DOHH2 (cell line): ENCODE data around the gene C3AR1.
"Not testable (repeated sequence)": the region's sequence is repeated elsewhere in the genome, so short reads cannot be mapped to it uniquely, and the experiment has no call there.

Source experiments
- H3F3A ChIP-seq: fragments of 200-600 bp; sonication (generic), shearing (Covaris generic); 2 replicates; pipeline ENCODE4 v1.6.0; 2016; ENCODE audit warnings: antibody characterized with exemption, mild to moderate bottlenecking; ENCODE audit not compliant: control insufficient read depth, insufficient read depth
- H3K27ac ChIP-seq: fragments of 200-600 bp; sonication (generic); 2 replicates; pipeline ENCODE4 v1.5.1; 2014; ENCODE audit warnings: low read depth, mild to moderate bottlenecking, low read length, moderate library complexity
- H3K27me3 ChIP-seq: fragments of 200-600 bp; sonication (generic); 2 replicates; pipeline ENCODE4 v1.6.1; 2014; ENCODE audit warnings: mild to moderate bottlenecking, low read length, mixed read lengths; ENCODE audit not compliant: control insufficient read depth
- H3K36me3 ChIP-seq: fragments of 200-600 bp; sonication (generic); 2 replicates; pipeline ENCODE4 v1.6.1; 2014; ENCODE audit warnings: mild to moderate bottlenecking, low read length, moderate library complexity, mixed read lengths; ENCODE audit not compliant: control insufficient read depth
- H3K4me1 ChIP-seq: fragments of 200-600 bp; sonication (generic); 2 replicates; pipeline ENCODE4 v1.6.1; 2014; ENCODE audit warnings: mild to moderate bottlenecking, low read length, mixed read lengths; ENCODE audit not compliant: control insufficient read depth
- H3K4me2 ChIP-seq: fragments of 200-600 bp; sonication (generic); 2 replicates; pipeline ENCODE4 v1.6.0; 2014; ENCODE audit warnings: mild to moderate bottlenecking, low read length, moderate library complexity
- H3K4me3 ChIP-seq: fragments of 200-600 bp; sonication (generic); 2 replicates; pipeline ENCODE4 v1.5.1; 2014; ENCODE audit warnings: mild to moderate bottlenecking, low read length, mixed read lengths
- H3K79me2 ChIP-seq: fragments of 200-600 bp; sonication (generic); 2 replicates; pipeline ENCODE4 v1.6.1; 2014; ENCODE audit warnings: mild to moderate bottlenecking, low read length, mixed read lengths; ENCODE audit not compliant: control insufficient read depth
- H3K9me2 ChIP-seq: fragments of 200-600 bp; sonication (generic); replicated peaks from 2 replicates; pipeline ENCODE4 v1.6.1; 2014; ENCODE audit warnings: mild to moderate bottlenecking, low read length, mixed read lengths; ENCODE audit not compliant: control insufficient read depth
- H3K9me3 ChIP-seq: fragments of 200-600 bp; sonication (generic); 2 replicates; pipeline ENCODE4 v1.6.1; 2014; ENCODE audit warnings: antibody characterized with exemption, low read length, mixed read lengths; ENCODE audit not compliant: control insufficient read depth, insufficient read depth
- H4K20me1 ChIP-seq: fragments of 200-600 bp; sonication (generic); 2 replicates; pipeline ENCODE4 v1.6.0; 2014; ENCODE audit warnings: low read depth, mild to moderate bottlenecking, antibody characterized with exemption, low read length, moderate library complexity; ENCODE audit not compliant: control insufficient read depth, insufficient read depth
- CTCF ChIP-seq: fragments of 200-600 bp; sonication (generic); IDR thresholded peaks from one replicate; pipeline ENCODE4 v1.5.1; 2014; ENCODE audit warnings: antibody characterized with exemption, mild to moderate bottlenecking, low read depth, low read length; ENCODE audit not compliant: poor library complexity, severe bottlenecking
- EZH2phosphoT487 ChIP-seq: fragments of 200-600 bp; sonication (generic); IDR thresholded peaks from 2 replicates; pipeline ENCODE4 v1.6.1; 2017; ENCODE audit warnings: borderline replicate concordance, mild to moderate bottlenecking, antibody characterized with exemption, low read length, moderate library complexity, mixed read lengths

The C3AR1 gene

GRCh38 chr12:8096281-8096915, 30.2 kb upstream of the C3AR1 start:
- Histone ChIP-seq H3K4me2 (no peak overlapping the region), H3K4me3 (no peak overlapping the region), H3K36me3 (peaks cover 52% of the 10 kb centered on the region), H3F3A (no peaks in the 10 kb centered on the region), H3K27ac (no peak overlapping the region), H3K9me3 (no peaks in the 10 kb centered on the region), H3K4me1 (no peaks in the 10 kb centered on the region), H3K27me3 (no peaks in the 10 kb centered on the region), H3K79me2 (no peaks in the 10 kb centered on the region), H3K9me2 (no peaks in the 10 kb centered on the region), H4K20me1 (no peaks in the 10 kb centered on the region)
- TF ChIP-seq EZH2phosphoT487 (no peak), CTCF (no peak)

- H3K36me3 ChIP-seq, result peaks cover 81% of the 10 kb centered on the region
- H3K27ac ChIP-seq, result no peak overlapping the region
- no peaks in the 10 kb centered on the region for H3F3A ChIP-seq
- no peaks in the 10 kb centered on the region for H3K9me3 ChIP-seq
- peaks cover 16% of the 10 kb centered on the region for H3K79me2 ChIP-seq
- H3K4me1 ChIP-seq, result peaks cover 2% of the 10 kb centered on the region
- H3K4me3 ChIP-seq, result no peak overlapping the region
- TF ChIP-seq CTCF (no peak), EZH2phosphoT487 (no peak)
- no peaks in the 10 kb centered on the region for H4K20me1 ChIP-seq
- no peaks in the 10 kb centered on the region for H3K27me3 ChIP-seq
- H3K4me2 ChIP-seq, result no peak overlapping the region
- H3K9me2 ChIP-seq, result no peaks in the 10 kb centered on the region
Measured at GRCh38 chr12:8093291-8093690, 27.1 kb upstream of the C3AR1 start.

DNA sequence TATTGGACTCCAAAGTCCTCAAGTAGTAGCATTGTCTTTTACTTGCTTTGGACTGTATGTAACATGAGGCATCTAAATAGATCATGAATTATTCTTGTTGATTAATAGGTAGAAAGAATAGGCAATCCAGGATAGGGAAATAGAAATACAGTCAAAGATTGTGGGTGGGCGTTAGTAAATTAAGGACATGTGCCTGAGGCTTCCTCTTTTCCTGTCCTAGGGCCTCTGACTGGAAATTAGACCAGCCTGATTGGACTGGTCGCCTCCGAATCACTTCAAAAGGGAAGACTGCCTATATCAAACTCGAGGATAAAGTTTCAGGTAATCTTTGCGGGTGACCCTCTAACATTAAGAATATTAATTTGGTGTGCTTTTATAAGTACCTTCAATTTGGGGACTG, 23.6 kb upstream of the C3AR1 start:
- Histone ChIP-seq H4K20me1 (no peaks in the 10 kb centered on the region), H3K36me3 (peaks cover 70% of the 10 kb centered on the region), H3K27me3 (no peaks in the 10 kb centered on the region), H3K27ac (no peak overlapping the region), H3F3A (no peaks in the 10 kb centered on the region), H3K4me3 (no peak overlapping the region), H3K9me3 (no peaks in the 10 kb centered on the region), H3K4me2 (no peak overlapping the region), H3K79me2 (peaks cover 52% of the 10 kb centered on the region), H3K9me2 (no peaks in the 10 kb centered on the region), H3K4me1 (peaks cover 16% of the 10 kb centered on the region)
- TF ChIP-seq CTCF (no peak), EZH2phosphoT487 (no peak)

- not testable (repeated sequence) for H3K27ac ChIP-seq, H3K4me3 ChIP-seq, H3K9me2 ChIP-seq, H3K9me3 ChIP-seq, H3F3A ChIP-seq, H4K20me1 ChIP-seq, H3K4me2 ChIP-seq, H3K27me3 ChIP-seq
- Histone ChIP-seq H3K79me2 (peaks cover 56% of the 10 kb centered on the region), H3K4me1 (peaks cover 21% of the 10 kb centered on the region), H3K36me3 (peaks cover 66% of the 10 kb centered on the region)
Measured at GRCh38 chr12:8089277-8089676, 23.1 kb upstream of the C3AR1 start.
